HepG2 (cell line): Measurements from ENCODE around the gene INKA1. TPM values are rescaled to one million over a fixed set of nuclear protein-coding genes. Genes with fewer than 3 reads are reported as not detected.

Experiments
- AHR ChIP-seq: IDR thresholded peaks from 2 replicates; pipeline ENCODE4 v1.6.1; 2018; ENCODE audit warnings: missing genetic modification reagents, missing compliant biosample characterization
- ARNTL ChIP-seq: sonication (generic); formaldehyde crosslinking; IDR thresholded peaks from 2 replicates; pipeline ENCODE4 v1.4.0; 2020; ENCODE audit warnings: mild to moderate bottlenecking, missing genetic modification reagents
- DNMT1 ChIP-seq: sonication (generic); formaldehyde crosslinking; IDR thresholded peaks from 2 replicates; pipeline ENCODE4 v1.5.1; 2020; ENCODE audit warnings: mild to moderate bottlenecking, missing genetic modification reagents
- EED ChIP-seq: sonication (generic); formaldehyde crosslinking; IDR thresholded peaks from 2 replicates; pipeline ENCODE4 v1.5.0; 2020; ENCODE audit warnings: mild to moderate bottlenecking, missing genetic modification reagents
- ELF3 ChIP-seq: IDR thresholded peaks from 2 replicates; pipeline ENCODE4 v1.6.1; 2016; ENCODE audit warnings: missing genetic modification reagents, missing compliant biosample characterization
- PTBP1 ChIP-seq: fragments of 200-400 bp; formaldehyde crosslinking; IDR thresholded peaks from 2 replicates; pipeline ENCODE4 v1.6.1; 2018; ENCODE audit warnings: low read length, low read depth; ENCODE audit not compliant: poor library complexity, severe bottlenecking
- RFX3 ChIP-seq: IDR thresholded peaks from 2 replicates; pipeline ENCODE4 v1.6.1; 2016; ENCODE audit warnings: missing biosample characterization, missing genetic modification reagents
- SAP130 ChIP-seq: IDR thresholded peaks from 2 replicates; pipeline ENCODE4 v1.6.1; 2016; ENCODE audit warnings: low read depth
- ZBTB20 ChIP-seq: sonication (generic); formaldehyde crosslinking; IDR thresholded peaks from 2 replicates; pipeline ENCODE4 v1.8.1; 2023; ENCODE audit warnings: missing genetic modification reagents, low read depth, mild to moderate bottlenecking, borderline replicate concordance
- ZNF225 ChIP-seq: sonication (generic); formaldehyde crosslinking; IDR thresholded peaks from 2 replicates; pipeline ENCODE4 v1.4.0; 2020; ENCODE audit warnings: mild to moderate bottlenecking, missing genetic modification reagents
- ZNF263 ChIP-seq: sonication (generic); formaldehyde crosslinking; IDR thresholded peaks from 2 replicates; pipeline ENCODE4 v1.4.0; 2020; ENCODE audit warnings: missing genetic modification reagents
- ZNF543 ChIP-seq: sonication (generic); formaldehyde crosslinking; IDR thresholded peaks from 2 replicates; pipeline ENCODE4 v1.4.0; 2020; ENCODE audit warnings: mild to moderate bottlenecking, missing genetic modification reagents
- ZNF652 ChIP-seq: IDR thresholded peaks from 2 replicates; pipeline ENCODE4 v1.6.1; 2016; ENCODE audit warnings: low read depth, borderline replicate concordance
- ZNF670 ChIP-seq: sonication (generic); formaldehyde crosslinking; IDR thresholded peaks from 2 replicates; pipeline ENCODE4 v1.8.0; 2022; ENCODE audit warnings: mild to moderate bottlenecking, missing genetic modification reagents, borderline replicate concordance
- ZNF672 ChIP-seq: sonication (generic); formaldehyde crosslinking; IDR thresholded peaks from 2 replicates; pipeline ENCODE4 v1.8.1; 2022; ENCODE audit warnings: missing genetic modification reagents
- ZNF746 ChIP-seq: sonication (generic); formaldehyde crosslinking; IDR thresholded peaks from 2 replicates; pipeline ENCODE4 v1.8.0; 2022; ENCODE audit warnings: mild to moderate bottlenecking, missing genetic modification reagents
- ZNF768 ChIP-seq: sonication (generic); formaldehyde crosslinking; IDR thresholded peaks from 2 replicates; pipeline ENCODE4 v1.4.0; 2020; ENCODE audit warnings: missing genetic modification reagents
- ZNF788 ChIP-seq: sonication (generic); formaldehyde crosslinking; IDR thresholded peaks from 2 replicates; pipeline ENCODE4 v1.5.0; 2020; ENCODE audit warnings: mild to moderate bottlenecking, missing genetic modification reagents, borderline replicate concordance
- ZNF816 ChIP-seq: sonication (generic); formaldehyde crosslinking; IDR thresholded peaks from 2 replicates; pipeline ENCODE4 v1.8.0; 2022; ENCODE audit warnings: missing genetic modification reagents, mild to moderate bottlenecking, borderline replicate concordance
- ZNF878 ChIP-seq: sonication (generic); formaldehyde crosslinking; IDR thresholded peaks from 2 replicates; pipeline ENCODE4 v1.8.1; 2023; ENCODE audit warnings: mild to moderate bottlenecking, missing genetic modification reagents, moderate library complexity
- ZSCAN20 ChIP-seq: sonication (generic); formaldehyde crosslinking; IDR thresholded peaks from 2 replicates; pipeline ENCODE4 v1.4.0; 2020; ENCODE audit warnings: missing genetic modification reagents, mild to moderate bottlenecking, borderline replicate concordance
- polyA plus RNA-seq, 8 experiments: library from polyadenylated mRNA; depleted of rRNA in 3 of 8; stranded (reverse) in 7 of 8; unstranded in 1 of 8; fragments of >200 nt; fragmentation: Illumina TruSeq in 4 of 8; extraction: Trizol in 4 of 8; gene quantifications; 2 replicates each; pipeline versions ENCODE4 v1.2.1 to v1.2.3, GENCODE V29; 2011 to 2016; ENCODE audit warnings: low read depth in 4 of 8, missing spikeins in 1 of 8, mixed read lengths in 1 of 8; ENCODE audit not compliant: insufficient read depth in 1 of 8
- total RNA-seq, 5 experiments: library from RNA; depleted of rRNA; stranded (reverse); fragments of >200 nt; fragmentation: Illumina TruSeq; extraction: Trizol; gene quantifications; 2 replicates each; pipeline ENCODE4 v1.2.3, GENCODE V29; 2016; ENCODE audit warnings: low read depth in 1 of 5
- TF ChIP-seq, protein P1 (sequence below): sonication (generic); formaldehyde crosslinking; IDR thresholded peaks from 2 replicates; pipeline ENCODE4 v1.8.0; 2022; ENCODE audit warnings: mild to moderate bottlenecking, missing genetic modification reagents; ENCODE audit not compliant: insufficient replicate concordance
- TF ChIP-seq, protein P2 (sequence below), 2 experiments: sonication (generic) in 1 of 2; formaldehyde crosslinking in 1 of 2; IDR thresholded peaks; 2 replicates each; pipeline versions ENCODE4 v1.4.0 to v1.6.1; 2018 to 2020; ENCODE audit warnings: missing genetic modification reagents in 2 of 2, borderline replicate concordance in 1 of 2, low read depth in 1 of 2, mild to moderate bottlenecking in 1 of 2, missing biosample characterization in 1 of 2
- TF ChIP-seq, protein P3 (sequence below): sonication (generic); formaldehyde crosslinking; IDR thresholded peaks from 2 replicates; pipeline ENCODE4 v1.5.1; 2020; ENCODE audit warnings: missing genetic modification reagents, mild to moderate bottlenecking, borderline replicate concordance

The INKA1 gene
- total and polyA plus RNA-seq, 2 of the 13 experiments (the other 11 are each of a cell fraction or from before 2014, with no cell fraction given), result 0.22 to 0.41 TPM

DNA sequence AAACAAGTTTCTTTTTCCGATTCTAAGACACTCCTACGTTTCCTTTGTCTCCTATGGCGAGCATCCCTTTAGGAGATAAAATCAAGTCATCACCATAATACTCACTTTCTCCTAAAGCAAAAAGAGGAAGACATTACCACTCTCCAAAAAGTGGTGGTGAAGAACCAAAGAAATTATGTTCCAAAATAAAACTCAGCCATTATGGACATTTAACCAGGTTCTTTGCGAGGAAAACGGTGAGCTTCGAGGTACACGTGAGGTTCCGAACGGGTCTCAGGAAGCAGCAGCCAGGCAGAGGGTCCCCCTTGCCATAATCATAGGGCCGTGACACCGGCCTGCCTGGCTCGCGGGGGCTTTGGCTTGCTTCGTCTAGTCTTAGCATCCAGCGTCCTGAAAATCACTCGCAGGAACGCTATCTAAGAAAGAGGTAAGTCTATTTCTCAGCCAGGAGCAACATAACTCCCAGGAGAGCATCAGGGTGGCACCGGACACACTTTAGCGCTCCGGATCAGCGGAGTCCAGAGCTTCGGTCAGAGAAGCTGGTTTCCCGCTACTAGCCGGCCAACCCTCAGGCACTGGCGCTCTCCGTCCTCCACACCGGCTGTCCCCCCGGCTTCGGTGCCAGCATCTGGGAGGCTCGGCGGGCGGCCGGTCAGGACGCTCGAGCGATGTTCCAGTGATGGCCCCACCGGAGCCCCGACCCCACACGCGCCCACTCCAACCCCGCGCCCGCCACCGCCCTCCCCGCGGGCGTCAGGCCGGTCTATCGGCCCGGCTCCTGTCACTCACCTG is 17.3 kb upstream of the INKA1 start (continued):
- TF ChIP-seq, protein P1, sequence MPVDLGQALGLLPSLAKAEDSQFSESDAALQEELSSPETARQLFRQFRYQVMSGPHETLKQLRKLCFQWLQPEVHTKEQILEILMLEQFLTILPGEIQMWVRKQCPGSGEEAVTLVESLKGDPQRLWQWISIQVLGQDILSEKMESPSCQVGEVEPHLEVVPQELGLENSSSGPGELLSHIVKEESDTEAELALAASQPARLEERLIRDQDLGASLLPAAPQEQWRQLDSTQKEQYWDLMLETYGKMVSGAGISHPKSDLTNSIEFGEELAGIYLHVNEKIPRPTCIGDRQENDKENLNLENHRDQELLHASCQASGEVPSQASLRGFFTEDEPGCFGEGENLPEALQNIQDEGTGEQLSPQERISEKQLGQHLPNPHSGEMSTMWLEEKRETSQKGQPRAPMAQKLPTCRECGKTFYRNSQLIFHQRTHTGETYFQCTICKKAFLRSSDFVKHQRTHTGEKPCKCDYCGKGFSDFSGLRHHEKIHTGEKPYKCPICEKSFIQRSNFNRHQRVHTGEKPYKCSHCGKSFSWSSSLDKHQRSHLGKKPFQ (CRISPR knock-in tag), result peak; percentile 56
- TF ChIP-seq ZNF263 (CRISPR knock-in tag) (peak; percentile 89), AHR (0 out of 2 replicates have a peak, but pooled peaks have one; percentile 55), ARNTL (CRISPR knock-in tag) (no peak), ZNF652 (CRISPR knock-in tag) (no peak), ZBTB20 (CRISPR knock-in tag) (no peak), ZNF746 (no peak), ZNF225 (no peak), ZNF788 (CRISPR knock-in tag) (peak; percentile 24; the same call in 1 of the 2 replicates), SAP130 (CRISPR knock-in tag) (no peak; the same call in 1 of the 2 replicates), ELF3 (CRISPR knock-in tag) (no peak), RFX3 (CRISPR knock-in tag) (no peak), DNMT1 (CRISPR knock-in tag) (0 out of 2 replicates have a peak, but pooled peaks have one; percentile 45), EED (0 out of 2 replicates have a peak, but pooled peaks have one; percentile 12), ZNF816 (CRISPR knock-in tag) (0 out of 2 replicates have a peak, but pooled peaks have one; percentile 20), ZNF672 (CRISPR knock-in tag) (no peak), ZNF878 (CRISPR knock-in tag) (0 out of 2 replicates have a peak, but pooled peaks have one; percentile 21), ZNF768 (CRISPR knock-in tag) (peak; percentile 36; the same call in 1 of the 2 replicates), ZNF543 (CRISPR knock-in tag) (peak; percentile 62; the same call in 1 of the 2 replicates), ZNF670 (0 out of 2 replicates have a peak, but pooled peaks have one; percentile 40), PTBP1 (no peak), ZSCAN20 (CRISPR knock-in tag) (no peak)
- TF ChIP-seq, protein P2, sequence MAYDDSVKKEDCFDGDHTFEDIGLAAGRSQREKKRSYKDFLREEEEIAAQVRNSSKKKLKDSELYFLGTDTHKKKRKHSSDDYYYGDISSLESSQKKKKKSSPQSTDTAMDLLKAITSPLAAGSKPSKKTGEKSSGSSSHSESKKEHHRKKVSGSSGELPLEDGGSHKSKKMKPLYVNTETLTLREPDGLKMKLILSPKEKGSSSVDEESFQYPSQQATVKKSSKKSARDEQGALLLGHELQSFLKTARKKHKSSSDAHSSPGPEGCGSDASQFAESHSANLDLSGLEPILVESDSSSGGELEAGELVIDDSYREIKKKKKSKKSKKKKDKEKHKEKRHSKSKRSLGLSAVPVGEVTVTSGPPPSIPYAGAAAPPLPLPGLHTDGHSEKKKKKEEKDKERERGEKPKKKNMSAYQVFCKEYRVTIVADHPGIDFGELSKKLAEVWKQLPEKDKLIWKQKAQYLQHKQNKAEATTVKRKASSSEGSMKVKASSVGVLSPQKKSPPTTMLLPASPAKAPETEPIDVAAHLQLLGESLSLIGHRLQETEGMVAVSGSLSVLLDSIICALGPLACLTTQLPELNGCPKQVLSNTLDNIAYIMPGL (CRISPR knock-in tag; IDR thresholded peaks at IDR 0.05; ENCODE audit: borderline replicate concordance in 1 of 2, low read depth in 1 of 2), result 0 out of 4 replicates have a peak, but pooled peaks of 1 of the 2 experiments have one; percentile 19
- TF ChIP-seq, protein P3, sequence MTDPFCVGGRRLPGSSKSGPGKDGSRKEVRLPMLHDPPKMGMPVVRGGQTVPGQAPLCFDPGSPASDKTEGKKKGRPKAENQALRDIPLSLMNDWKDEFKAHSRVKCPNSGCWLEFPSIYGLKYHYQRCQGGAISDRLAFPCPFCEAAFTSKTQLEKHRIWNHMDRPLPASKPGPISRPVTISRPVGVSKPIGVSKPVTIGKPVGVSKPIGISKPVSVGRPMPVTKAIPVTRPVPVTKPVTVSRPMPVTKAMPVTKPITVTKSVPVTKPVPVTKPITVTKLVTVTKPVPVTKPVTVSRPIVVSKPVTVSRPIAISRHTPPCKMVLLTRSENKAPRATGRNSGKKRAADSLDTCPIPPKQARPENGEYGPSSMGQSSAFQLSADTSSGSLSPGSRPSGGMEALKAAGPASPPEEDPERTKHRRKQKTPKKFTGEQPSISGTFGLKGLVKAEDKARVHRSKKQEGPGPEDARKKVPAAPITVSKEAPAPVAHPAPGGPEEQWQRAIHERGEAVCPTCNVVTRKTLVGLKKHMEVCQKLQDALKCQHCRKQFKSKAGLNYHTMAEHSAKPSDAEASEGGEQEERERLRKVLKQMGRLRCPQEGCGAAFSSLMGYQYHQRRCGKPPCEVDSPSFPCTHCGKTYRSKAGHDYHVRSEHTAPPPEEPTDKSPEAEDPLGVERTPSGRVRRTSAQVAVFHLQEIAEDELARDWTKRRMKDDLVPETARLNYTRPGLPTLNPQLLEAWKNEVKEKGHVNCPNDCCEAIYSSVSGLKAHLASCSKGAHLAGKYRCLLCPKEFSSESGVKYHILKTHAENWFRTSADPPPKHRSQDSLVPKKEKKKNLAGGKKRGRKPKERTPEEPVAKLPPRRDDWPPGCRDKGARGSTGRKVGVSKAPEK (CRISPR knock-in tag), result no peak
